ENCODE data around the gene NOTUM.
"Not testable (repeated sequence)": the region's sequence is repeated elsewhere in the genome, so short reads cannot be mapped to it uniquely, and the experiment has no call there.

NOTUM gene

DNA sequence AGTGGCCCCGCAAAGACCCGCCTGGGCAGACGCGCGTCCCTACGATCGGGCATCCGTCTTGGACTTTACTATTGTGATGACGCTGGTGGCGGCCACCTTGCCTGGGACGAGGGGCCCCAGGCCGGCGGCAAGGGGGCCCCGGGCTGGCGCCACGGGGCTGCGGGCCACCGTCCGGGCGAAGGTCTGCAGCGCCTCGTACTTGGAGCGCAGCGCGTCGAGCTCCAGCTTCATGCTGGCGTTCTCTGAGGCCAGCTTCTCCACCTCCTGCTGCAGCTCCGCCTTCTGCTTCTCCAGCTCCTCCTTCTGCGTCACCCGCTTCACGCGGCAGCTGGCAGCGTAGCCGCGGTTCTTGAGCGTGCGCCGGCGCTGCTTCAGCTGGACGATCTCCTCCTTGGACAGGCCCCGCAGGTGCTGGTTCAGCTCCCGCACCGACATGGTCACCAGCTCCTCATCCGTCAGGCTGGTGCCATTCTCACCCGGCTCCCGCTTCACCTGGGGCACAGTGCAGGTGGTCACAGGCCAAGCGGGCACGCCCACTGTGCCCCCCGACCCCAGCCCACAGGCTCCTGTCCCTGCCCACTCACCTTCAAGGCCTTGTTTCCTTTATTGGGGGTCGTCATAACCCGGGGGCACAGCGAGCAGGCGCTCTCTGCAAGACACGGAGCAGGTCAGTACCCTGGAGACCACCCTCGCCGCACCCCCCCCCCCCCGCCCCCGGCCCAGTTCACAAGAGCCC is 38.3 kb downstream of the NOTUM start:
- no peak for DNase-seq

DNA sequence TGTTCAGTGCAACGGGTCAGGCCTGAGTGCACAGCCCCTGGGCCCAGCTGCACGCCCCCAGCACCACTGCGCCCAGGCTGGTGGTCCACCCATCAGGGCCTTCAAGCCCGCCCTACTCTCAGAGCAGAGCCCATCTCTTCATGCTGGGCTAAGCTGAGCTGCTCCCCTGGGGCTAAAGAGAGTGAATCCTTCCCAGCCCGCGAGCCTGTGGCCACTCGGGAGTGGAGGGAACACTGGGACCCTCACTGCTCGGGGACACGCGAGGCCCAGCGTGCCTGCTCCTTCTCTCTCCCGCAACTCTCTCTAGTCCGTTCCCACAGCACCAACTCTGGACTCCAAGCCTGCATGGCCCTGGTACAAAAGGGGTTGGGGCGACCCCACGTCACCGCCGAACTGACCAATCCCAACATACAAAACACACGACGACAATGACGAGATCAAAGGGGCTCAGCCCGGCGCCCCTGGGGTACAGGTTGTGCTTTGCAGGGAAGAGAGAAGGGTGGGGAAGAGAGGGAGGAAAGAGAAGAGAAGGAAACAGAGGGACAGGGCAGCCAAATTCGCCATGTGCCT is 38.9 kb downstream of the NOTUM start:
- no peak for DNase-seq

DNA sequence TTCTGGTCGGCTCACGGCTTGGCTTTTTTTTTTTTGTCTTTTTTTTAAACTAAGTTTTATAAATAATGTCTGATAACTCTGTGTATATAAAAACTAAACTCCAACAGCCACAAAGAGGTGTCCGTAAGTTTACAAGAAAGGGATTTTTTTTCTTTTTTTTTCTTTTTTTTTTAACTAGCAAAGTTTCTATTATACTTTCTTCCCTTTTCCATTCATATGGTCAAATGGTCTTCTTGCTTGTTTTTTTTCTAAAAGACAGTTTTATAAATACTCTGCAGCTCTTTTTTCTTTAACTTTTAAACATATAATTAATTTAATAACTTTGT is 39.5 kb downstream of the NOTUM start:
- DNase-seq: no peak

DNA sequence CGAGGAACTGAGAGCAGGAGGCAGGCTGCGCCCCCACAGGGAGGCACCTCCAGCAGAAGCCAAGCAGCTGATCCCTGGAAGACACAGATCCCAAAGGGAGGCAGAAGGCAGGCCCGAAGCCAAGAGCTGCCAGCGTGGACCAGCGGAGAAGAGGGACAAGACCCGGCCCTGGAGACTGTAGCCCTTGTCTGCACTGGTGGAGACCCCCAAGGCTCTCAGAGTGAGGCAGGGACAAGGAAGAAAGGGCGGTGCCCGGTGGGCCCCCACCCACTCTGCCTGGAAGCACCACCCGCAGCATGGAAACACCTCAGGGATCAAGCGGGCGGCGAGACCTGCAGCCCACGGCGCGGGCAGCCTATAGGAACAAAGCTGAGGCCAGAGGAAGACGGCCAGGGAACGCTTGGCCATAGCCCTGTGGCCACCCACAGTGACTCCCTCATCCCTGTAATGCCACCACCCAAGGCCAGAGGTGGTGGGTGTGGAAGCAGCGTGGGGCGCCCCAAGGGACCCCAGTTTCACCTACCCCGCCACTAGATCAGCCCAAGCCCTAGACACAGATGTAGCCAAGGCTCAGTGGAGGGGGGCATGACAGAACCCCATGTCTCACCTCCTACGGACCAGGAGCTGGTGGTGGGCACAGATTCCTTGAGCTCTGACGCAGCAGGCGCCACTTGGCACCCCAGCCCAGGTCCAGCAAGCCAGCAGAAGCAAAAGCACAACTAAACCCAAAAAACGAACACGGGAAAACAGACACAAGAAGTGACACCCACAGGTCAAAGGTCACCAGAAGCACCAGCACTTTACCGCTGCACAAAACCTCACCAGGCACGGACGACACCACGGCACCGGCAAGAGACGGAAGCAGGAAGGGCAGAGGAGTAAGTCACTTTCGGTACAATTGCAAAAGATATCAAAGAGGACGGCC is 40.1 kb downstream of the NOTUM start:
- no peak for DNase-seq

DNA sequence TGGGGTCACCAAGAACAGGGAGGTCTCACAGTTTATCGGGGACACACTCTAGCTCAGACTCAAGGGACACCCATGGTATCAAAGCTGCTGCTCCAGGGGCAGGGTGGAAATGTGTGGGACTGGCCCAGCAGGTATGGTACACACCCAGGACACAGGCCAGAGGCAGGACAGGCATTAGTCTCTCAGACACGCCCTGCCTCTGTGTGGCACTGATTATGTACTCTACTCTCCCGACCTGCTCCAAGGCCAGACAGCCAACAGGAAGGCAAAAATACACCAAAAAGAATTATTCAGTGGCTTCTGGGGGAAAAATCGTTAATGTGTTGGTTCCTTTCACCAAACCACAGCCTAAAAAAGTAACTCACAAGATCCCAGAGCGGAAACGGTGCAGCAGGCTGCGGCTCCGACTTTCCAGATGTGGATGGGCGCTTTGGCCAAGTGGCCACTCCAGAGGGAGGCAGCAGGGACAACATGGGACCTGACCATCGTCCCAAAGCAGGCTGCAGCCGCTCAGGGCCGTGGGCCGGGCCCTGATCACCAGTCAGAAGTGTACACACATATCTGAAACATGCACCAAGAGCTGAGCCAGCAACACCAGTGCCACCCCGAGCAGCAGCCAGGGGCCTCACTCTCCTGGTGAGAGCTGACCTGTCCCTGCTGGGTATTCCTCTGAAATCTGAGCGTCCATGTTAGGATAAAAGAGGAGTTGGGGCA is 42.0 kb downstream of the NOTUM start:
- DNase-seq: no peak

DNA sequence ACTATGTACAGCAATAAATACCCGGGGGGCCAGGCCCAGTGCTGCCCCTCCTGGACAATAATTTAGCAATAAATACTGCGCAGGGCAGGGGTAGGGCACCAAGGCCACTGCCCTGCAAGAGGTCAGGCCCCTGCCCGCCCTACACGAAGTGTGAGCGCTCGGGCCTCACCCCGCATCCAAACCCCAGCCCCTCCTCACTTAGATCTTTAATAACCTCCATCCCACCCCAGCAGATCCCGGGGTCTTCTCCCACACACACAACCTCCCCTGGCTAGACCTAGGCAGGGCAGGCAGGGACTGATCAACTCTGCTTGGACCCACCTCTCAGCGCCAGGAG is 42.7 kb downstream of the NOTUM start:
- DNase-seq: not testable (repeated sequence)

DNA sequence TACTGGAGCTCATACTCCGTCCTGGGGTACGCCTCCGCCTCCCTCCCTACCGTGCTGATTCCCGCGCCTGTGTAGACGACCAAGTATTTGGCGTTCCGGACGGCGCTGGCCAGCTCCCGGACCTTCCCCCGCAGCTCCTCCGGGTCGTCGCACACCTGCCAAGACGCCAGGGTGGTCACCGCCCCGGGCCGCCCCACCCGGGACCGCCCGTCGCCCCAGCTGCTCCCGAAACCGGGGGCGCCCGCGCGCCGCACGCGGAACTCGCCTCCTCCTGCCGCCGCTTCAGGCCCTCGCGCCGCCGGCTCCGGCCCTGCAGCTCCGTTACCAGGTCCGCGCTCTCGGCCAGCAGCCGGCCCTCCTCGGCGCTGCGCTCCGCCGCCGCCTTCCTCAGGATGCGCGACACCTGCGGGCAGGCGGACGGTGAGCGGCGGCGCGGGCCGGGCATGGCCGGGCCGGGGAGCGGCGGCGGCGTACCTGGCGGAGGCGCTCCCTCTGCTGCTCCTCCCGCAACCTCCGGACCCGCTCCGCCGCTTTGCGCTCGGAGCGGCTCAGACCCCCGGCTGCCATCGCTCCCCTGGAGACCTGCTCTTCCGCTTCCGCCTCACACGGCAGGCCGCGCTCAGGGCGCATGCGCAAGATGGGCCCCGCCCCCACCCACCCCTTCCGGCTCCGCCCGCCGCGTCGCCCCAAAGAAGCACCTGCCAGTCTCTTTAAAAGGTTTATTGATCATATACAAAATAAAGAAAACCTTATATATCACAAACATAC is 43.2 kb downstream of the NOTUM start, which contains the start of gene SIRT7:
TSS of gene SIRT7 (minus strand) at position 612 of the 768 bp plus-strand sequence. CDS start at position 567, 45 bp downstream.
- DNase-seq: peak; percentile 84 to 88

DNA sequence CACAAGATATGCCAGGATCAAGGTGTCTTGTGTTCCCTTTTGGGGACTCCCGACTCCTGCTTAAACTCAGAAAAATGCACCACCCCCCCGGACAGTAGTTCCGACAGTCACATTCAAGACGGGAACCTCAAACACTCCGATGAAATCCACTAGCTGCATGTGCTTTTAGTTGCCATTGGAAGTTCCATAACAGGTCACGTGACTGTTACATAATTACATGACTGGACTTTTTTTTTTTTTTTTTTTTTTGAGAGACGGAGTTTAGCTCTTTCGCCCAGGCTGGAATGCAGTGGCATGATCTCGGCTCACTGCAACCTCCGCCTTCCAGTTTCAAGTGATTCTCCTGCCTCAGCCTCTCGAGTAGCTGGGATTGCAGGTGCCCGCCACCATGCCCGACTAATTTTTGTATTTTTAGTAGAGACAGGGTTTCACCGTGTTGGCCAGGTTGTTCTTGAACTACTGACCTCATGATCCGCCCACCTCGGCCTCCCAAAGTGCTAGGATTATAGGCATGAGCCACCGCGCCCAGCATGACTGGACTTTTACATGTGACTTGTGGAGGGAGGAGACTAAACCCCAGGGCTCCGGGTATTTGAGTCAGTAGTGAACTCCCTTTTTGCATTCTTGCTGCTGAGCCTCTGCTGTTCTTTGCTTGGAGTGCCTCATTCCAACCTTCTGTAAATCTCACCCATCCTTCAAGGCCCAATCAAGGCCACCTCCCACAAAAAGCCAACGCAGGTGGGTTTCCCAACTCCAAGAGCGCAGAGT is 44.6 kb downstream of the NOTUM start:
- DNase-seq: no peak

DNA sequence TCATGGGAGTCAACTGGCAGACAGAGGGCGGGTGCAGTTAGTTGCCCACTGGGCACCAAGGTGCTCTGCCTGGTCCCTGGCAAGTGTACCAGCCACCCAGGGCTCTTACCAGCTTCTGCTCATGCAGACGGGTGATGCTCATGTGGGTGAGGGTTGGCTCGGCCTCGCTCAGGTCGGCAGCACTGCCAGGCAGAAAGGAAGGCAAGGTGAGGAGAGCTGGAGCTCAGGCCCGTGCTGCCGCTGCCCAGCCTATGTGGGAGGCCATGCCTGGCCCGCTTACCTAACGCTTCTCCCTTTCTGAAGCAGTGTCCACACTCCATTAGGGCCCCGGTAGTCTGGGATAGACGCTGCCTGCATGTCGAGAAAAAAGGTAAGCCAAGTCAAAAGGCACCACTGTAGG is 45.7 kb downstream of the NOTUM start:
- no peak for DNase-seq

DNA sequence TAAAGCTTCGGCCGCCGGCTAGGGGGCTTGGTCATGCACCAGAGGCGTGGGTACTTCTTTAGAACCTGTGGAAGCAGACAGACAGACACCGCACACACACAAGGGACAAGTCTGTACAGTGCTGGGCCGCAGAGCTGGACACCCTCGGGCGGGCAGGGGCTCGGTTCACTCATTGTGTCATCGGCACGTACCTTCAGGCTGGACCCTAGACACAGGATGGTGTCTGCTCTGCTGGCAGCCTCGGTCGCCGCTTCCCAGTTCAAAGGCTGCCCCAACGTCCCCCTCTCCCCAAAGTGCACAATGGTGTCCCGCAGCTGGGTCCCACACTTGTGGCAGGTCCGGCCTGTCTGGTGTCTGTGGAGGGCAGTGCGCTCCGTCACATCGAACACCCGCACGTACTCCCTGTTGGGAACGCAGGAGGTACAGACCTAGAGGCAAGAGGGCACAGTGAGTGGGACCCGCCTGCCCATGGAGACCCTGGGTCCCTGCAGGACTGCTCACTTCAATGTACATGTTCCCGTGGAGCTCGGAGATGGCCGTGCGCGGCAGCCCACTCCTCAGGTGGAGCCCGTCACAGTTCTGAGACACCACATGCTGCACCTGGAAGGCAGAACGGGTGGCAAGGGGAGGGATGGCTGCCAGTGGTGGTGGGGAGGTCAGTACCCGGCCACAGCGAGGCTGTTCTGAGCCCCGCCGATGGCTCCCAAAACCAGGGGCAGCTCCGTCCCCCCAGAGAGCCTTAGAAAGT is 46.7 kb downstream of the NOTUM start:
- no peak for DNase-seq

DNA sequence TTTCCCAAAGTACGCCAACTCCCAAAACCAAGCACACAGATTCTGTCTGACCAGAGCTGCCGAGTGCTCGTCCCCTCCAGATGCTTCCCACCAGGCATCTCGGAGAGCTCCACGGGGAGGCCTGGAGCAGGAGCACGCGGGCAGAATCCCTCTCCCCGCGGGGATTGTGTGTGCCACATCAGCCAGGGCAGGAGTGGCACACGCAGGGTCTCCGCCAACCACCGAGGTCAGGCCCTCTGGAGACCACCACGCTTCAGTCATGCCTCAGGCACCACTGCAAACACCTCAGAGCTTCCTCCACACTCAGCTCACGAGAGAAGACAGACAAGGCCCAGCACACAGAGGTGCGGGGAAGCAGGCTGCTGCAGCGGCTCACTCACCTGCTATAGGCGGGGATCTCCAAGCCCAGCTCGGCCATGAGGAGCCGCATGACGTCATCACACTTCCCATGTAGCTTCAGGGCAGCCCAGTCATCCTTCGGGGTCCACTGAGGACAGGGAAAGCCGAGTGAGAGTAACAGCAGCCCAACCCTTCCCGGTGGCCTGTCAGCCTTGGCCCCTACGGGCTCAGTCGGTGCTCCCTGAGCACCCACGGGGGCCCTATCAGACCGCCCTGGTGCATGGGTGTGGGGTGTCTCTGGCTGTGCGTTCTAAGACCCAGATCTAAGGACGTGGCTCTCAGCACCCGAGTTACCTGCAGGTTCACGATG is 47.4 kb downstream of the NOTUM start:
- no peak for DNase-seq

DNA sequence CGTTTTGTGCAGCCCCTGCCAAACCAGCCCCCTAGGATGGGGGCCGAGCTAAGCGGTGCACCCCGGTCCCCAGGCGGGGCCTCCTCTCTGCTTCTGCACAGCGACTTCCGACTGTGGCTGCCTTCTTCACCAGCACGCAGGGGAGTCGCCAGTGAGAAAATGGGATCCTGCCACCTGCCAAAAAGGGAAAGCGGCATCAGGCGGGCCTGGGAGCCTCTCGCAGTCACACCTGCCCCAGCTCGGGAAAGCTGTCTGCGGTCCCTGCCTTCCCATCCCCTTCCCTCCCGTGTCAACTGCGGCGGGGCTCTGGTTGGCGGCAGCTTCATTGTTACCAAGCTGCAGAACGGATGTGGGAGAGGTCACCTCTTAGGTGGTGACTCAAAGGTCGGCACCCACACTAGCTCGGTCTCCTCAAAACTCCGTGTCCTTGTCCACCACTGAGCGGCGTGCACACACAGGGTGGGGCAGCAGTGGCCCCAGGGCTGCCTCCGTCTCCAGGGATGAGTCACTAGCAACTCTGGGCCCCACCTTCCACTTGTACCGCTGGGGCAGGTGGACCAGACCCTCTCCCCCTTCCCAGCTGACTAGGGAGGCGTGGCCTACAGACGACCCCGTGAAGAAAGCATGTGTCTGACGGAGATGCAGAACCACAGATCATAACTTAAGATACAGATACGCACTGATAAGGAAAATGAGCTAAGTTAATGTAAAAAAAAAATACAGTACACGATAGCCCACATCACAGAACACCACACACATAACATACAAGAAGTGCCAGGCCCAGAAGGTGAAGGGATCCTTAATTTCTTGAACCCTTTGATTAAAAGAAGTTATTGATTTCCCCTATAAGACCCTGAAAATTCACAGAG is 48.3 kb downstream of the NOTUM start:
- no peak for DNase-seq

DNA sequence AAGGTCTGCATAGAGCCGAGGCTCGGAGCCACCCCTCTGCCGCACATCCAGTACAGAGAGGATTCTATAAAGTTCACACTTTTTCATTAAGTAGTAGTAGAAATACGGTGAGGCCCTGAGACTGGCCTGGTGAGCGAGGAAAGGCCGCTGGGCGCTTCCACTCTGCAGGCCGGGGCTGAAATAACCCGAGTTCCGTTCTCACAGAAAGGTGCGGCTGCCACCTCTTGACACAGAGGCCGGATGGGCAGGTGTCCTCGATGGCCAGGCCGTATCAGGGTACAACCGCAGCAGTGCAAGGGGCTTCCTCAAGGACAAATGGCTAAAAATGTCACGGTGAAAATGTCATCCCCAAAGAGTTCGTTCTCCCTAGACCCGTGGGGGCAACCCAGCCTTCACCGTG is 49.0 kb downstream of the NOTUM start:
- no peak for DNase-seq

DNA sequence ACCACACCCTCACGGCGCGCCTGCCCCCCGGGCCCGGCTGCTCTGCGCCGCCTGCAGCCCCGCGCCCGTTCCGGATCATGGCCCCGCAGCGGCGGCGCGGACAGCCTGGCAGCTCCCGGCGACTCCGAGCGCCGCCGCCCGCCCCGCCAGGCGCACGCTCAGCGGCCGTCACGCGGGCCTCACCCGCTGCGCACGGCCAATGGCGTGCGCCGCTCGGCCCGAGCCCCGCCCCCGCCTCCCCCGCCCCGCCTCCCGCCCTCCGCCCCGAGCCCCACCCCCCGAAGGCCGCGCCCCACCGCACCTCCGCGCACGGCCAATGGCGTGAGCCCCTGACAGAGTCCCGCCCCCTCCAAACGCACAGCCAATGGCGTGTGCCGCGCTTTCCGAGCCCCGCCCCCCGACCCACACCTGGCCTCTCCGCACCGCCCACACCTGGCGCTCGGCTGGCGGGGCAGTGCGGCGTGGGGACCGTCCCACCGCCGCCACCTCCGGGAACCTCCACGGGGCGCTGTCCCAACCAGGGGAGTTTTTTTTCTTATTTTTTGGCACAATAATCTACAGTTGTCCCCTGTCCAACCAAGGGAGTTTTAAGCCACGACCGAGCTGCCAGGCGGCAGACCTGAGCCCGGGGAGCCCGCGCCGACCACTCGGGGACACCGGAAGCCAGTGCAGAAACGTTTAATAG is 49.6 kb downstream of the NOTUM start, which contains the start of gene PCYT2:
TSS of gene PCYT2 (minus strand) at position 123 of the 685 bp plus-strand sequence. CDS start at position 79, 44 bp downstream.
- DNase-seq: peak; percentile 93 to 95

DNA sequence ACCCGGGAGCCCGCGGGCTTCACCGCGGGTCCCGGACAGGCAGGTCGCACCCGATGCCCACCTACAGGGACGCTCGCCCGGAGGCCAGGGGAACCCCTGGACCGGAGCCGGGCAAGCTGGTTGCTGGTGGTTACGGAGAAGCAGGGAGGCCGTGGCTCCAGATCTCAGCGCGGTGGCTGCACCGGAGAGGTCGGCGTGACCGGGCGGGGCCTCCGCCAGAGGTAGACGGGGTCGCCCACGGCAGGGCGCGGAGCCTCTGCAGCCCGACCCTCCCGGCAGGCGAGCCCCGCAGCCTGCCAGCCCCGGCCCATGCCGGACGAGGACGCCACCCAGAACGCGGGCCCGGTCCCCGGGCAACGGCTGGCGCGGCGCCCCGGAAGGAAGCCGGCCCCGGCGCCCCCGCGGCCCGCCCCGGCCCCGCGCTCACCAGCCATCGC is 50.1 kb downstream of the NOTUM start:
- DNase-seq: no peak

DNA sequence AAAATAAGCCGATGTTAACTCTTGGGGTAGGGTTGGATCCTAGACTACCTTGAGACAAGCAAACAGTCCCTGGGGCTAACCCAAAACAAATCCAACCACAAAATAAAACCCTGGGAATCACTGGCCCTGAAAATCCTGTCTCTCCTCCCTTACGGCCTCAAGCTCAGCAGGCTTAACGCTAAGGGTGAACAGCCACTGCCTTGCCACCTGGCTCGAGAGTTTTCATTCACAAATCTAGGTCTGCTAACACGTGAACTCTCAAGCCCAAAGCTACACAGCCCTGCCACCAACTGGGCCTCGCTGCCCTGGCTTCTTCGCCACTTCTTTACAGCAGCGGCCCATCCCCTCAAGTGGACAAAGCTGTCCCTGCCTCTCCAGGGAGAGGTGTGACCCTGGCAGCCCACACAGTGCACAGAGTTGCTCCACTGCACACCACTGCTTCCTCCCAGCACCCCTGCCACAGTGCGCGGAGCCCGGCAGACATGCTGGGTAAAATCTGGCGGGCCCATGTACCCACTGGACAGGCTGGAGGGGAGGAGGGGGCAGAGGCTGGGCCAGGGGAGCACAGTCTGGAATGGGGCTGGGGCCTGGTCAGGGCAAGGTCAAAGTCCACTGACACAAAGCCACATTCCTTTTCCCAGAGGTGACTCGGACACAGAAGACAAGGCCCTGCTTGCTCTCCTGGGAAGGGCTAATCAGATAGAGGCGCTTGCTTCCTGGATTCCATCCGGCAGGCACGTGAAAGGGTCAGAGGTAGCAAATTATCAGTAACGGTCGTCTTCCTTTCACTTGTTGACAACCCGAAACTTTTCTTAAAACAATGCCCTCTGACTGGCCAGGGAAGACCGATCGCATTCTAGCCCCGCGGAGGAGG is 50.8 kb downstream of the NOTUM start:
- DNase-seq: peak in 1 of 2 experiments; percentile 28

DNA sequence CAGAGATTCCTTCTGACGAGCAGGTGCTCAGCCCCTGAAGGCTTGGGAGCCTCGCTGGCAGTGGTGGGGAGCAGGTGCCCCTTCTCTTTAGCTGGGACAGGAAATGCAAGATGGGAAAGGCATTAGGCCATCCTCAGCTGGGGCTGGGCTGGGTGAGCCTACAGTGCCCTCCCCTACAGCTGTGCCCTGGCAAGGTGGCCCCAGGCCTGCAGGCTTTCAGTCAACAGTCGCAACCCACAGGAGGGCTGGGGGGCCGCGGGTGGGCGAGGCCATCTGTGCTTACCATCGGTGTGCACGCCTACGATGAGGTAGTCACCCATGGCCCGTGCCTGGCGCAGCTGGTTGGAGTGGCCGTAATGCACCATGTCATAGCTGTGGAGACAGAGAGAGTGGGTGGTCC is 51.8 kb downstream of the NOTUM start:
- no peak for DNase-seq
